SH-SY5Y (cell line): Measurements from ENCODE around the gene INTS7.

Source experiments
- GATA2 ChIP-seq: IDR thresholded peaks from 2 replicates; pipeline ENCODE4 v1.6.1; 2011; ENCODE audit warnings: mild to moderate bottlenecking, low read depth, low read length
- GATA3 ChIP-seq: IDR thresholded peaks from 2 replicates; pipeline ENCODE4 v1.6.1; 2011; ENCODE audit warnings: low read depth, mild to moderate bottlenecking, low read length, moderate library complexity

GRCh38 chr1:211902624-211903291, 132.6 kb downstream of the INTS7 start:
- TF ChIP-seq GATA2 (no peak), GATA3 (no peak)
